H1 (cell line): ENCODE data around the gene KSR2.

Experiments used
- BRCA1 ChIP-seq: IDR thresholded peaks from 2 replicates; pipeline ENCODE4 v1.6.1; 2012; ENCODE audit warnings: low read depth, low read length, improper control_type of control experiment
- CHD1 ChIP-seq: IDR thresholded peaks from 2 replicates; pipeline ENCODE4 v1.6.1; 2012; ENCODE audit warnings: low read depth, low read length, improper control_type of control experiment
- CTCF ChIP-seq, 3 experiments: IDR thresholded peaks; 1 replicate in 2 of 3; 2 replicates in 1 of 3; pipeline versions ENCODE4 v1.5.1 to v1.6.1; 2011; ENCODE audit warnings: low read length in 3 of 3, mild to moderate bottlenecking in 3 of 3, inconsistent platforms in 2 of 3, low read depth in 1 of 3, moderate library complexity in 1 of 3; ENCODE audit not compliant: insufficient read depth in 1 of 3; ENCODE audit errors: control extremely low read depth in 1 of 3
- POLR2AphosphoS5 ChIP-seq: IDR thresholded peaks from 2 replicates; pipeline ENCODE4 v1.6.1; 2011; ENCODE audit warnings: low read depth, low read length
- USF2 ChIP-seq: IDR thresholded peaks from 2 replicates; pipeline ENCODE4 v1.6.1; 2011; ENCODE audit warnings: low read length, improper control_type of control experiment

DNA sequence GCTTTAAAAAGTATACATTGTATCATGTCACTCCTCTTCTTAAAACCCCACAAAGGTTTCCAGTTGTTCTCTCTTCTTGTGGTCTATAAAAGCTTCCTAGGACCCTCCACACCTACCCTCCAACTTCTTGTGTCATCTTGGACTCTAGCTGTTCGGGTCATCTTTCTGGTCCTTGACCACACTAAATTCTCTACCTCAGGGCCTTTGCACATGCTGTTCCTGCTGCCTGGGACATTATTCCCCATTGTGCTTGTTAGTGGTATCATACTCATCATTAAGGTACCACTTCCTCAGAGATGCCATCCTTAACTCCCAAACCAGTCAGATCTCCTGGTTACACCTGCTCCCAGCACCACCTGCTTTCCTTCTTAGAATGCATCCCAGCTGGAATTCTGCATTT is 294.0 kb downstream of the KSR2 start:
- TF ChIP-seq CTCF (IDR thresholded peaks at IDR 0.05; ENCODE audit: control extremely low read depth in 1 of 3, insufficient read depth in 1 of 3, low read depth in 1 of 3, low read length in 3 of 3) (no peak), POLR2AphosphoS5 (no peak), CHD1 (no peak), USF2 (no peak), BRCA1 (no peak)
